MM.1S (cell line): ENCODE results near the gene SPIRE1.

ENCODE experiments used
- DNase-seq: peaks from one replicate; pipeline ENCODE4 v3.0.0-alpha.2; 2015
- H2AFZ ChIP-seq: fragments of 300-600 bp; sonication (generic); 2 replicates; pipeline ENCODE4 v1.6.0; 2016; ENCODE audit warnings: antibody characterized with exemption, low read length
- H3F3A ChIP-seq: fragments of 300-600 bp; sonication (generic); 2 replicates; pipeline ENCODE4 v1.6.1; 2016; ENCODE audit warnings: mild to moderate bottlenecking, antibody characterized with exemption, low read length, moderate library complexity, mixed read lengths; ENCODE audit not compliant: insufficient read depth
- H3K27ac ChIP-seq: fragments of 300-600 bp; sonication (generic); 2 replicates; pipeline ENCODE4 v1.5.1; 2016; ENCODE audit warnings: mild to moderate bottlenecking, low read length
- H3K27me3 ChIP-seq: fragments of 300-600 bp; sonication (generic); replicated peaks from 2 replicates; pipeline ENCODE4 v1.6.0; 2016; ENCODE audit warnings: low read length; ENCODE audit not compliant: insufficient read depth
- H3K36me3 ChIP-seq: fragments of 300-600 bp; sonication (generic); replicated peaks from 2 replicates; pipeline ENCODE4 v1.6.1; 2016; ENCODE audit warnings: mild to moderate bottlenecking, low read length, mixed read lengths; ENCODE audit not compliant: insufficient read depth
- H3K4me1 ChIP-seq: fragments of 300-600 bp; sonication (generic); 2 replicates; pipeline ENCODE4 v1.6.1; 2016; ENCODE audit warnings: low read length, mixed read lengths
- H3K4me2 ChIP-seq: fragments of 300-600 bp; sonication (generic); 2 replicates; pipeline ENCODE4 v1.6.0; 2016; ENCODE audit warnings: low read depth, low read length
- H3K4me3 ChIP-seq: fragments of 300-600 bp; sonication (generic); 2 replicates; pipeline ENCODE4 v1.5.1; 2016; ENCODE audit warnings: low read length, mixed read lengths
- H3K79me2 ChIP-seq: fragments of 300-600 bp; sonication (generic); 2 replicates; pipeline ENCODE4 v1.6.1; 2016; ENCODE audit warnings: mixed run types, low read length, mixed read lengths
- H3K9ac ChIP-seq: fragments of 300-600 bp; sonication (generic); 2 replicates; pipeline ENCODE4 v1.6.1; 2016; ENCODE audit warnings: low read length, mixed read lengths
- H3K9me2 ChIP-seq: fragments of 300-600 bp; sonication (generic); replicated peaks from 2 replicates; pipeline ENCODE4 v1.6.1; 2016; ENCODE audit warnings: mild to moderate bottlenecking, low read length, mixed read lengths; ENCODE audit not compliant: insufficient read depth
- H3K9me3 ChIP-seq: fragments of 300-600 bp; sonication (generic); replicated peaks from 2 replicates; pipeline ENCODE4 v1.6.1; 2016; ENCODE audit warnings: mild to moderate bottlenecking, low read length, mixed read lengths; ENCODE audit not compliant: insufficient read depth
- H4K20me1 ChIP-seq: fragments of 300-600 bp; sonication (generic); 2 replicates; pipeline ENCODE4 v1.6.1; 2016; ENCODE audit warnings: mild to moderate bottlenecking, low read length, moderate library complexity, mixed read lengths; ENCODE audit not compliant: insufficient read depth
- CTCF ChIP-seq: fragments of 300-600 bp; sonication (generic); IDR thresholded peaks from 2 replicates; pipeline ENCODE4 v1.5.1; 2016; ENCODE audit warnings: antibody characterized with exemption, low read length, mixed read lengths
- EZH2 ChIP-seq: fragments of 300-600 bp; sonication (generic); optimal IDR thresholded peaks from 2 replicates; pipeline ENCODE3; 2017; ENCODE audit warnings: low read depth, mild to moderate bottlenecking, antibody characterized with exemption, low read length, mixed read lengths
- EZH2phosphoT487 ChIP-seq: fragments of 300-600 bp; sonication (generic); IDR thresholded peaks from 2 replicates; pipeline ENCODE4 v1.6.1; 2018; ENCODE audit warnings: antibody characterized with exemption, low read length

The SPIRE1 gene

GRCh38 chr18:12497296-12497695, 160.6 kb downstream of the SPIRE1 start:
- H3K4me2 ChIP-seq = no peak overlapping the region
- H3K4me3 ChIP-seq = no peak overlapping the region
- no peak overlapping the region for H2AFZ ChIP-seq
- H3K79me2 ChIP-seq = no peaks in the 10 kb centered on the region
- no peaks in the 10 kb centered on the region for H3K4me1 ChIP-seq
- DNase-seq = no peak
- H3K27ac ChIP-seq = no peak overlapping the region
- no peaks in the 10 kb centered on the region for H3F3A ChIP-seq
- no peaks in the 10 kb centered on the region for H4K20me1 ChIP-seq
- no peaks in the 10 kb centered on the region for H3K9me2 ChIP-seq
- TF ChIP-seq EZH2phosphoT487 (no peak), EZH2 (no peak), CTCF (no peak)
- H3K9me3 ChIP-seq = no peaks in the 10 kb centered on the region
- no peaks in the 10 kb centered on the region for H3K36me3 ChIP-seq
- no peak overlapping the region for H3K9ac ChIP-seq
- H3K27me3 ChIP-seq = no peaks in the 10 kb centered on the region

GRCh38 chr18:12492907-12493306, 165.0 kb downstream of the SPIRE1 start:
- no peaks in the 10 kb centered on the region for H3K9me3 ChIP-seq
- no peak overlapping the region for H2AFZ ChIP-seq
- no peaks in the 10 kb centered on the region for H3K4me1 ChIP-seq
- no peaks in the 10 kb centered on the region for H3K9me2 ChIP-seq
- H3K4me2 ChIP-seq = no peak overlapping the region
- H3K27me3 ChIP-seq = no peaks in the 10 kb centered on the region
- TF ChIP-seq EZH2phosphoT487 (no peak), CTCF (no peak)
- no peaks in the 10 kb centered on the region for H3K36me3 ChIP-seq
- no peak overlapping the region for H3K4me3 ChIP-seq
- H3F3A ChIP-seq = no peaks in the 10 kb centered on the region
- H3K9ac ChIP-seq = no peak overlapping the region
- H3K27ac ChIP-seq = no peak overlapping the region
- no peak for DNase-seq
- no peaks in the 10 kb centered on the region for H4K20me1 ChIP-seq
- no peaks in the 10 kb centered on the region for H3K79me2 ChIP-seq

GRCh38 chr18:12491611-12492435, 166.1 kb downstream of the SPIRE1 start:
- TF ChIP-seq EZH2phosphoT487 (no peak), CTCF (no peak), EZH2 (no peak)

More at GRCh38 chr18:12491611-12492435, 166.1 kb downstream of the SPIRE1 start:
- no peaks in the 10 kb centered on the region for H3K36me3 ChIP-seq
- no peaks in the 10 kb centered on the region for H3F3A ChIP-seq
- no peaks in the 10 kb centered on the region for H4K20me1 ChIP-seq
- no peak overlapping the region for H3K4me2 ChIP-seq
- H3K9me3 ChIP-seq = no peaks in the 10 kb centered on the region
- no peak overlapping the region for H2AFZ ChIP-seq
- H3K27me3 ChIP-seq = no peaks in the 10 kb centered on the region
- no peaks in the 10 kb centered on the region for H3K4me1 ChIP-seq
- H3K9ac ChIP-seq = no peak overlapping the region
- no peaks in the 10 kb centered on the region for H3K9me2 ChIP-seq
- H3K27ac ChIP-seq = no peak overlapping the region
- no peak for DNase-seq
- H3K79me2 ChIP-seq = no peaks in the 10 kb centered on the region
- H3K4me3 ChIP-seq = no peak overlapping the region
